GM21723 (cell line): ENCODE measurements around the gene RNF208.
A peak's percentile ranks its signal among the peaks of the same experiment; 100 is the strongest.

Experiments used
- ATAC-seq: cut with Tn5 transposase; IDR thresholded peaks from one replicate; pipeline ENCODE4 v1.9.1; 2021; ENCODE audit warnings: mild to moderate bottlenecking, moderate library complexity; ENCODE audit not compliant: unreplicated experiment

RNF208 gene

DNA sequence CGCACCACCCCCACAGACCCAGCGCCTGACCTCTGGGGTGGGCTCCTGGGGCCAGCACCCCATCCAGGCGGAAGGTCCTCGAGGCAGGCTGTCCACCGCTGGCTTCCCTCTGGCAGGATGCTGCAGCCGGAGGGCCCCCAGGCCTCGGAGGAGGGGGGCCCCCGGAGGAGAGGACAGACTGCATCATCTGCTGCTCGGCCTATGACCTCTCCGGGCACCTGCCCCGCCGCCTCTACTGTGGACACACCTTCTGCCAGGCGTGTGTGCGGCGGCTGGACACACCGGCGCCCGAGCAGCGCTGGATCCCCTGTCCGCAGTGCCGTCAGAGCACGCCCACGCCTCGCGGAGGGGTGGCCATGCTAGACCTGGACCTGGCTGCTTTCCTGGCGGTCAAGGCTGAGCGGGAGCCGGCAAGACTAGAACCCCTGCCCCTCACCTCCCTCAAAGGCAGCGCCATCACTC is 6.5 kb upstream of the RNF208 start:
- no peak for ATAC-seq

DNA sequence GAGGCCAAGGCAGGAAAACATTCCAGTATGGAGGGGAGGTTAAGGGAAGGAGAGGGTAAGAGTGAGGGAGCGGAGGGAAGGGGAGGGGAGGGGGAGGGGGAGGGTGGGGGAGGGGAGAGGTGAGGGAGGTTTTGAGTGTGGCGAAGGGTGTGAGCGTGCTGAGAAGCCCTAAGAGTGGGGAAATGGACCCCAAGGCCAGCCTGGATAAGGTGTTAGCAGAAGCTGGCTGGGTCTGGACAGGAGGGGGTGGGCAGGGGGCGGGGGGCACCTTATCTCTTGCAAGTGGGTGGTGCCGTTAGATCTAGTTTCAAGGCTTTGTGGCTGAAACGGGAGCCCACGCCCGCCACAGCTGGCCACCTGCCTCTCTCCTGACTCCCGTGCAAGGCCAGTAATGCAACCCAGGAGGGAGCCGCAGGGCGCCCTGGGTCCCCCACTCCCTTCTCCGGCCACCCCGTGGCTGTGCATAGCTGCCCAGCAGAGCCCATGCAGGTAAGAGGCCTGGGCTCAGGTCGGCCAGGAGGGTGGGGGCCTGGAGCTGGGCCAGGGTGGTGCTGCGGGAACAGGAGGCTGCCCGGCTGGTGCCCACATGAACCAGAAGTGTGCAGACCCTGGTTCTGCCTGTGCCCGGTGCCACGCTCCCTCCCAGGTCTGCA is 5.9 kb upstream of the RNF208 start:
- no peak for ATAC-seq

DNA sequence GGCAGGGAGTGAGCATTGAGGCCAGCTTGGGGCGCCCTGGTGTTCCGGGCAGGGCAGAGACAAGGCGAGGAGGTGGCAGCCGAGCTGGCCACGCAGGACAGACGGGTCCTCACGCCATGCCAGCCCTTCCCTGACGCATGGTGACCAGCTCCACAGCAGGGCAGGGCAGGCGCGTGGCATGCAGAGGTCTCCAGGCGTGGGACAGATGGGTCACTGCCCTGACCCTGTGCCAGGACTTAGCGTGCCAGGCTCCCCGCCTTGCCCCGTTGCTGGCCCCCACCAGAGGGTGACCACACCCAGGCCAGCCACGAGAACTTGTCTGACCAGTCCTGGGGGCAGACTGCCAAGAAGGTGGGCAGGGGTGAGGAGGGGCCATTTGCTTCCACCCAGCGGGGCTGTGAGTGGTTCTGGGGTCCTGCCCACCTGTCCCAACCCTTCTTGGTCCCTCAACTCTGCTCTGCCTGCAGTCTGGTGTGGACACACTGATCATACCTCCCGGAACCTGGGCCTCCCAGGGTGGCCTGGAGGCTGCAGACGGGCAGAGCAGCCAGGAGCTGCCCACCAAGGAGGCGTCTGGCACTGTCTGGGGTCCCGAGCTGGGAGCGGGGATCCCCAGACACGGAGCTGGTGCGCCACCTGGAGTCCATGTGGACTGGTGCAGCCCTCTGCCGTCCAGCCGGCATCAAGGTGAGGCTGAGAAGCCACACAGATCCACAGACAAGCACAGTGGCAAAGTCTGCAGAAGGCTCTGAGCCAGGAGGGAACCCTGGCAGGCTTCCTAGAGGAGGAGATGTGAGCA is 5.2 kb upstream of the RNF208 start, which contains the start of gene RNF224:
RNF224 (plus strand) TSS at position 449 of the 799 bp plus-strand sequence. CDS start 834 bp downstream, outside the sequence.
- ATAC-seq, result no peak

DNA sequence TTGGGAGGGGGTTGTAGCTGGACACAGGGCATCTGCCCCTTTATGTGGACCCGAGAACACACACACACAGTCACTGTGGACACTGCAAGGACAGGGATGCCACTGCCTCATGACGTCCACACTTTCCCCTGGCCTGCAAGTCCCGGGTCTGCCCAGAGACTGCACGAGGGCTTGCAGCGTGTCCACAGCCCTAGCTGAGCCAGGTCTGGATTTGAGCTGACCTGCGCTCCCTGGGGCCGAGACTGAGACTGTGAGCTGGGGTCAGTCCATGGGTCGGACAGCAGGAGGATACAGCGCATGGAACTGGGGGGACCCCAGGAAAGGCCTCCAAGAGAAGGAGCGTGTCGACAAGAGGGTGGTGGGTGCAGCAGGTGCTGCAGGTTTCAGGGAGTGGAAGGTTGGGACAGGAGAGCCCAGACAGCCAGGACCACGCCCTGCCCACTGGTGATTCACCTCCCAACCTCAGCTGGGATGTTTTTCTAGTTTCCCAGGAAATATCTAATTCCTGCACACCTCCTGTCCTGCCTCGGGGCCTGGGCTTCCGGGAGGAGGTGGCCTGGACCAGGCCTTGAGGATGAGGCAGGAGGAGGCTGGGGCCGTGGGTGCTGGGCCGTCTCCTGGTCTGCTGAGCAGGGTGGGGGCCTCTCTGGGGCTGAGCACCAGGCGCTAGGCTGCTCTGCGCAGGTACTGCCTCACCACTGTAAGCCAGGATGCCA is 4.5 kb upstream of the RNF208 start:
- ATAC-seq, result no peak

DNA sequence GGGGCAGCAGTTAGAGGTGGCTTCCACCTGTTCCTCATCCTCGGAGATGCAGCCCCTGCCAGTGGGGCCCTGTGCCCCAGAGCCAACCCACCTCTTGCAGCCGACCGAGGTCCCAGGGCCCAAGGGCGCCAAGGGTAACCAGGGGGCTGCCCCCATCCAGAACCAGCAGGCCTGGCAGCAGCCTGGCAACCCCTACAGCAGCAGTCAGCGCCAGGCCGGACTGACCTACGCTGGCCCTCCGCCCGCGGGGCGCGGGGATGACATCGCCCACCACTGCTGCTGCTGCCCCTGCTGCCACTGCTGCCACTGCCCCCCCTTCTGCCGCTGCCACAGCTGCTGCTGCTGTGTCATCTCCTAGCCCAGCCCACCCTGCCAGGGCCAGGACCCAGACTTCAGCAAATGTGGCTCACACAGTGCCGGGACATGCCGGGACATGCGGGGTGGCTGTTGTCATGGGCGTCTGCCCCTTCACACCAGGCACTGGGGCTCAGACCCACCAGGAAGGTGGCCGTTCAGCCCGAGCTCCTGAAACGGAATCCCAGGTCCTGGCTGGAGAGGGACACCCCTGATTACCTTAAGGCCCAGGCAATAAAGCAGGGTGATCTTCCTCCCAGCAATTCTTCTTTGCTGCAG is 3.8 kb upstream of the RNF208 start:
- no peak for ATAC-seq

DNA sequence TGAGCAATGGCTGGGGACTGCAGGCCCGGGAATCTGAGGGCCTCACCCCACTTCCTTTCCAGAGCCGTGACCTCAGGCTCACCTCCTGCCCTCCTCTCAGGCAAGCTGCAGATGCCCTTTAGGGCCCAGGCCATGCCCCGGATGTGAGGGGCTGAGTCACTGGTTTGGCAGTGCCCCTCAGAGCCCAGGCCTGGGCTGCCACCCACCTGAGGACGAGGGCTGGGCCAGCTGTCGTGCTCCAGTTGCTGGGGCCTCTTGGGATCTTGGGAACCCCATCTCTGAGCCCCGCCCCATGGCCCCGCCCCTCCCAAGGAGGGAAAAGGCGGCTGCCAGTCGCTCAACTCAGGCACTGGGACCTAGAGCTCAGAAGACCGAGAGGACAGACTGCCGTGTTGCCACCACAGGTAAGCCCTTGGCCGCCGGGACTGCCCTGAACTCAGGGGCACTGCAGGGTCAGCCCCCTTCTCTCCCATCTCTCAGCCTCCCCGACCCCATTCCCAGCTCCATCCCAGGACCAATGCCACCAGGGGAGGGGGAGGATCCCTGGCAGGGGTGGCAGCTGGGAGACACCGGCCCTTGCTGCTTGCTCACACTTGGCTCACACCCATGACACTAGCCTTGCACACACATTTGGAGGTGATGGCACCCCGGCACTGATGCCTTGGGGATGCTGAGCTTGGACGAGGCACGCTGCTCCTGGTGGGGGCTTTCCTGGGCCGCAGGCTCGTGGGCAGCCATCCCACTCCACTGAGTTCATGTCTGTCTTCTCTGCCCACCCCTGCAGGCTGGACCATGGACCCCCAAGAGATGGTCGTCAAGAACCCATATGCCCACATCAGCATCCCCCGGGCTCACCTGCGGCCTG is 3.0 kb upstream of the RNF208 start, which contains the start of gene CYSRT1:
CYSRT1 (plus strand) TSS at position 345 of the 865 bp plus-strand sequence; CDS start at position 793, 448 bp downstream.
- ATAC-seq, result no peak

DNA sequence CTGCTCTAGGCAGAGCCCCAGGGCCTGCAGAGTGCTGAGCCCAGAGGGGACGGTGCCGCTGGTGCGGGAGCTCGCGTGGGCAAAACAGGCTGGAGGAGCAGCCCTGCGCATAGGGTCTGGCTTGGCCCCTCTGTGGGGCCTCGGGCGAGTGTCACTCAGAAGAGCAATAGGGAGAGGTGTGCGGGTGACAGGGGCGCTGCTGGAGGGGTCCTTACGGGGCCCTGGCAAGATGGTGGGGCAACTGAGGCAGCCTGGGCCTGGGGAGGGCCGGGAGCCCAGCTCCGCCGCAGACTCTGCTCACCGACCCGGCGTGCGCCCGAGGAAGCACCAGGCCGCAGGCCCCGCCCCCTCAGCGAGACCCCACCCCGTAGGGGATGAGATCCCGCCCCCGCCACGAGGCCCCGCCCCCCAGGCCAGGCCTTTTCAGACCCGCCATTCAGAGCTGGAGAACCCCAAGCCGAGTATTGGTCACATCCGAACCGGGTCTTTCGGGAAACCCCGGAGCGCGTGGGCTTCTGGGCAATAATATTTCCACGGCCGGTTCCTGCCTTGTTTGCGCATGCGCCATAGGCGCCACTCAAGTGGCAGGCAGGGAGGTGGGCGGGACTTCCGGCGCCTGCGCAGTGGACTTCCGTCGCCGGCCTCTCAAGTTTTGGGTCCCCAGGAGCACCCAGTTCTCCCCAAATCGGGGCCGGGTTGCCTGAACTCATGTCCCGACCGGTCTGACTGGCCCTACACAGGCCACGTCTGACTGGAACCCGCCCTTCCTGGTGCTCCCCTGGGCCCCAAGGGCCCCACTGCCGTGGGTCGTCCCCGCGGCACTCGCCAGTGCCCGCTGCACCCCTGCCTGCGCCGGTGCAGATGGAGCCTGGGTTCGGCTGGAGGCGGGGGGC is 1.3 kb upstream of the RNF208 start:
- ATAC-seq, result peak; percentile 64

DNA sequence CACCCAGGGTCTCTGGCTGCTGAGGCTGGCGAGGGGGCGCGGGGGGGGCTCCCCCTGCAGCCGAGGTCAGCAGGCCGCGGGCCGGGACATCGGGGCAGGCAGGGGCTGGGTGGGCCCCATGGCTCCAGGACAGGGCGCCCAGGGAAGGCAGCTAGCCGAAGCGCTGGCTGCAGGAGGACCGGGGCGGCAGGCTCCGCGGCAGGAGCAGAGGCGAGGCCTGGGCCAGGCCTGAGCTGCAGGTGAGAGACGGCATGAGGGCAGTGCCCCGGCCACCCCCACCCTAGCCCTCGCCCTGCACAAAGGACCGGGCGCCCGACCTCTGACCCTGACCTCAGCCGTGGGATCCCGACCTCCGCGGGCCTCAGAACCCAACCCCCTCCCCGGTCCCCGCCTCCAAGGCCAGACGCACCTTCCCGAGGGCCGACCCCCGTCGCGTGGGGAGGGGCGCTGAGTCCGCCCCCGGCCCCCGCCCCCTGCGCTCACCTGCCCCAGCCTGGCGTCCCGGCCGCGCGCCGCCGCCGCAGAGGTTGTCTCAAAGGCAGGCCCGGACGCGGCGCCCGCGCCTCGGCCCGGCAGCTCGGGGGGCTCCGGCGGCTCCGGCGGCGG is 431 bp downstream of the RNF208 start:
- no peak for ATAC-seq

DNA sequence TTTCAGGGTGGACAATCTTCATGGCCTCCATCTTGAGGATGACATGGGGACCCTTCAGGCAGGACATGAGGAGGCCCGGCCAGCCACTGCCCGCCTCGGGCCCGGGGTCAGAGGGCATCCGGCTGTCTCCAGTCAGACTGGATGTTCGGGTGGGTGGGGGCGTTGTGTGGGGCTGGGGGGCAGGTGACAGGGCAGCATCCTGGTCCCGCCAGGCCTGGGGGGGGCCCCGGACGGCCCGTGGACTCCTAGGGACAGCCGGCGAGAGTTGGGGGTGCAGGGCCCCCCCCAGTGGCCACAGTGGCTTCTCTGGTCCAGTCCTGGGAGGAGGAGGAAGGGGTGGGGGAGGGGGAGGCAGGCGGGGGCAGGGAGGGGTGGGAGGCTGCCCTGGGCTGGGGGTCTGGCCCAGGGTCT is 940 bp downstream of the RNF208 start:
- ATAC-seq, result no peak

DNA sequence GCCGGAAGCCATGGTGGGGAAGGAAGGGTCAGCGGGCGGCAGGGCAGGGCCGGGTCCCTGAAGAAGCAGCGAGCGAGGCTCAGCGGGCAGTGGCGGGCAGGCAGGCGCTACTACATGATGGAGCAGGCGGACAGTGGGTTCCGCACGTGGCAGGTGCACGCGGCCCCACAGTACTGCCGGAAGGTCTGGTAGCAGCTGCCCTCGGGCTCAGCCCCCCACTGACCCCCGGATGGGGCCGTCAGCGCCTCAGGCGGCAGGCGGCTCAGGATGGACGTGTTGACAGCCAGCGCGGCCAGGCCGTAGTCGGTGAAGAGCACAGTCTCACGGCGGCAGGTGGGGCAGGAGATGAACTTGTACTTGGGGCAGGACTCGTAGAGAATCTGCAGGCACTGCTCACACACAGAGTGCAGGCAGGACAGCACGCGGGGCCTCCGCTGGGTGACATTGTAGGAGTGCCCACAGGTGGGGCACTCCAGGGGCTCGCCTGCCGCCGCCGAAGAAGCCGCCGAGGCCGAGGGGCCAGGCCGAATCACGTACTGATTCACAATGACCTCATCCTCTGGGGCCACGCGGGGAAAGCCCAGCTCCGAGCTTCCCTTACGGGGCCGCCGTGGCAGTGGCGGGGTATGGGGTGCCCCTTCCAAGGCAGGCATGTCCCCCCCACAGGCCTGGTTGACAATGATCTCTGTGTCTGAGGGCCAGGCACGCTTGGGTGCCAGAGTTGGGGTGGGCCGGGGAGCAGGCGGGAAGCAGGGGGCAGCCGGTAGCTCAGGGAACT is 1.5 kb downstream of the RNF208 start:
- ATAC-seq, result no peak

DNA sequence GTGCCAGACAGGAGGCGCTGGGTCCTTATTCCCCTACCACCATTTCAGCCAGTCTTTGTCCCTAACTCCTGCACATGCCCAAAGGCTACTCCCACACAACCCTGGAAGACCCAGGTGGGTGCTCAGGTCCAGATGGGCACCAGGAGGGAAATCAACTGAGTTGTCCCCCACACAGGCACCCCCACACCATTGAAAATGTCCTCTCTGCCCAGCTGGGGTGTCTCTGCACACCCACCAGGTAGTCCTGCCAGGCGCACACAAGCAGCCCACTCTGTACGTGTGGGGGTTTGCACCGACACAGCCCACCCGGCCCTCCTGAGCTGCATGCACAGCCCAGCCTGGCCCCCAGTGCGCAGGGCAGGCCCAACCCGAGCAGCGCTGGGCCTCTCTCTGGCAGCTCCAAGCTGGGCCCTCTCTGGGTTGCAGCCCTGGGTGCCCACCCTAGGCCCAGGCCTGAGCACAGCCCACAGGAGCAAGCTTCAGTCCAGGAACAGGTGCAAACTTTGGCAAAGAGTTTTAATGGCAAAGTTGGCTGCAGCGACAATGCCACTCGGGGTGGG is 2.2 kb downstream of the RNF208 start:
- ATAC-seq, result no peak

DNA sequence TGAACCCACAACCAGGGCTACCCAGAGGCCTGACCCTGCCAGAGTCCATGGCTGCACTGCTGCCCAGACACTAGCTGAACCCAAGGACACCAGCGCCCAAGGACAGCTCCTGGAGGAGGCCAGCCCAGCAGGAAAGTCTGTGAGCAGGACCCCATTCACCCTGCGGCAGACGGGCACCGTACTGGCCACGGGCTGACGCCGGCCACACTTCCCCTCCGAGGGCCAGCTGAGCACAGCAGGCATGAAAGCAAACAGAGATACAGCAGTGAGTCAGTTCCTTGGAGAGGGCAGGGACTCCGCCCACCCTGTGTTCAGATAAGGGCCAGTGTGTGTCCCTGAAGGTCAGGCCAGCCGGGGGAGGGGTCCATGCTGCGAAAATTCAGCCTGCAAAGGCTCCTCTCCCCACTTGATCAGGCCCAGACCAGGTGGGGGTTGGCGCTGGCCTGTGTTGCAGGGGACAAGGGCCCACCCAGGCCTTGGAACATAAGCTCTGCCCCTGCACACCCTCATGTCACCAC is 3.2 kb downstream of the RNF208 start:
- no peak for ATAC-seq

DNA sequence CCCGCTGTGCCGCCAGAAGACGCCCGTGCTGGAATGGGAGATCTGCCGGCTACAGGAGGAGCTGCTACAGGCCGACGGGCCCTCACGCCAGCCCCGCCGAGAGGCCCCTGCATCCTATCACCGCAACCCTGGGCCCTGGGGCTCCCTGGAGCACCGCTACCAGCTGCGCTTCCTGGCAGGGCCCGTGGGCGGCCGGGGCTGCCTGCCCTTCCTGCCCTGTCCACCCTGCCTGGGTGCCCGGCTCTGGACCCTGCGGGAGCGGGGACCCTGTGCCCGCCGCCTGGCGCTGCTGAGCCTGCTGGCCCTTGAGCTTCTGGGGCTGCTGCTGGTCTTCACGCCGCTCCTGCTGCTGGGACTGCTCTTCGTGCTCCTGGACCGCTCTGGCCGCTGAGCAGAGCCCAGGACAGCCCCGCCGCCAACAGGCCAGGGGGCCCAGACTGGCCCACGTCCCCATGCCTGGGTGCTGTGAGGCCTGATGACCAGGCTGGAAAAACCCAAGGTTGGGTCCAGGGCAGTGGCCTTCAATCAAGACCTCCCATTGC is 3.8 kb downstream of the RNF208 start:
- ATAC-seq, result no peak

DNA sequence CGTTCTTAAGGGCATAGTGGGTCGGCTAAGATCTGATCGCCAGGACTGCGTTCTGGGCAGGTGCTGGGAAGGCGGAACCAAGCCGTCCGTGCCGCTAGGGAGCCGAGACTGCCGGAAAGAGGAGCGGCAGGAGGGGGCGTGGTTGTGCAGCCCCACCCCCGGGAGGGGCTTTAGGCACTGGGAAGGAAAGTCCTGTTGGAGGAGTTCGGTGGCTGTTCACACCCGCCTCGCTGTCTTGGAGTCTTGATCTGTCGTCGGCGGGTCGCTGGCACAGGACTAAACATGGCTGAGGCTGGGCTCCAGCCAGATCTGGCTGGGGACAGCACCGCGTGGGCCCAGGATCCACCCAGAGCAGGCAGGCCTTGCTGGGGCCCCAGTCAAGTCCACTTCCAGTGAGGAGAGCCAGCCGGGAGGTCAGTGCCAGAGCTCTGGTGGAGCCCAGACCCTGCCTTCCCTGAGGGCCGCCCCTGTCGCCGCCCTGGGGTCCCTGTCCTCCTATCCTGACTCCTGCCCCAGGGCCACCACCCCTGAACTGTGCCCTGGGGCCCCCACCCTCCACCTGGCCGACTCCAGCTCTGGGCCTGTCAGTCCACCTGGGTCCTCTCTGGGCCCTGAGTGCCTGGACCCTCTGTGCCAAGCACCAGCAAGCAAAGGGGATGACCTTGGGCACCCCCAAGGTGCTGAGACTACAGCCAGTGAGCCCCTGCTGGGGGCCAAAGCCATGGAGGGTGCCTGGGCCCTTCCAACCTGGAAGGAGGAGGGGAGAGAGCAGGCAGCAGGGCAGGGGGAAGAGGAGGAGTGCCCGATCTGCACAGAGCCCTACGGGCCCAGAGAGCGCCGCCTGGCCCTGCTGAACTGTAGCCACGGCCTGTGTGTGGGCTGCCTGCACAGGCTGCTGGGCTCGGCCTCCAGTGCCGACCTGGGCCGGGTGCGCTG is 4.5 kb downstream of the RNF208 start:
- no peak for ATAC-seq

DNA sequence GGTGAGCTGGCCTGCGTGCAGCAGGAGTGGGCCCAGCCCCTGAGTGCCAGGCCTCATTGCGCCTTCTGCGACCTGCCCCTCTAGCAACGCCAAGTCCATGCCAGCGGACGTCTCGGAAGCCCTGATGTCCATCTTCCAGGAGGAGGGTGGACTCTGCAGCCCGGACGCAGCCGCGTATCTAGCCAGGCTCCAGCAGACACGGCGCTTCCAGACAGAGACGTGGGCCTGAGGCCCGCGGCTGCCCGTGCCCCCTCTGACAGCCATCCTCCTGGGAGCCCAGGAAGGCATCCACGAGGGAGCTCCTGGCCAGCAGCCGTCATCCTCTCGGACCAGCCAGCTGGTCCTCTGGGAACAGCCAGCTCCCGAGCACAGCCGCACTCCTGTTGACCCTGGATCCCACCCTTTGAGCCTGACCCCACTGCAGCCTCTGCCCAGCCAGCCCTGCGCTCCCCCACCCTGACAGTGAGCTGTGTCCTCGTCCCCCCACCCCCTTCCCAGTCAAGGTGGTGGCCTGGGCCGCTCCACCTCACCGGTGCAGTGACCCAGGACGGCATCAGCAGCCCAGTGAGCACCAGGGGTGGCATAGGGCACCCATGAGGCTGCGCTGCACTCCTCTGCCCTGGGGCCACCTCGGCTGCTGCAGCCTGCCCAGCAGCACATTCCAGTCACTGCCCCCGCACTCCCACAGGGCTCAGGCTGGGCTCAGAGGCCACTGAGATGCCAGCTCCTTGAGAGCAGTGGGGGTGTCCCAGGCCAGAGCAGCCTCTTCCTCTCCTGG is 5.7 kb downstream of the RNF208 start:
- ATAC-seq, result no peak
